H1 (cell line): Measurements from ENCODE around the gene GNAI2. TPM values are rescaled to one million over a fixed set of nuclear protein-coding genes. Genes with fewer than 3 reads are reported as not detected.
A peak's percentile ranks its signal among the peaks of the same experiment; 100 is the strongest.

Experiments
- CTCF ChIA-PET: fragments of 300-600 bp; sonication (Branson Sonifier 250); formaldehyde crosslinking; loops from one replicate; lab custom pipeline; 2021; ENCODE audit not compliant: partially characterized antibody; lab: Charles Lee
- POLR2A ChIA-PET: fragments of 300-600 bp; sonication (Branson Sonifier 250); formaldehyde crosslinking; loops from one replicate; lab custom pipeline; 2021; ENCODE audit warnings: inconsistent platforms; ENCODE audit not compliant: partially characterized antibody; lab: Charles Lee
- DNase-seq, 2 experiments: peaks; one replicate each; pipeline versions ENCODE4 v3.0.0 to v3.0.0-alpha.2; 2010 to 2022; ENCODE audit warnings: low spot score in 2 of 2, low read depth in 1 of 2, mixed read lengths in 1 of 2
- FAIRE-seq: peaks from 2 replicates; lab custom pipeline; 2011; peaks lifted over from hg19 to GRCh38; lab: Jason Lieb, UNC
- H2AFZ ChIP-seq: 2 replicates; pipeline ENCODE4 v1.8.1; 2012; ENCODE audit warnings: low read length, inconsistent platforms
- H2AK5ac ChIP-seq: 2 replicates; pipeline ENCODE4 v1.6.1; 2013; ENCODE audit warnings: low read depth, low read length
- H2BK120ac ChIP-seq: replicated peaks from 2 replicates; pipeline ENCODE3; 2013; ENCODE audit warnings: low read depth, low read length, inconsistent platforms
- H2BK12ac ChIP-seq: 2 replicates; pipeline ENCODE4 v1.6.1; 2013; ENCODE audit warnings: low read depth, low read length
- H2BK15ac ChIP-seq: 2 replicates; pipeline ENCODE4 v1.6.1; 2013; ENCODE audit warnings: low read length
- H2BK20ac ChIP-seq: 2 replicates; pipeline ENCODE4 v1.6.1; 2013; ENCODE audit warnings: low read length
- H2BK5ac ChIP-seq: 2 replicates; pipeline ENCODE4 v1.6.1; 2013; ENCODE audit warnings: low read depth, low read length
- H3K14ac ChIP-seq: 2 replicates; pipeline ENCODE4 v1.6.1; 2013; ENCODE audit warnings: inconsistent platforms; ENCODE audit not compliant: insufficient read length
- H3K18ac ChIP-seq: 2 replicates; pipeline ENCODE4 v1.6.1; 2013; ENCODE audit warnings: low read length; ENCODE audit errors: extremely low read depth
- H3K23ac ChIP-seq: 2 replicates; pipeline ENCODE4 v1.6.1; 2013; ENCODE audit warnings: inconsistent platforms; ENCODE audit not compliant: insufficient read length
- H3K23me2 ChIP-seq: 2 replicates; pipeline ENCODE4 v1.6.1; 2013; ENCODE audit warnings: low read depth, low read length
- H3K27ac ChIP-seq: 2 replicates; pipeline ENCODE4 v1.6.1; 2011; ENCODE audit warnings: low read depth, low read length, inconsistent platforms
- H3K27me3 ChIP-seq, 4 experiments: replicated peaks in 1 of 4; 1 replicate in 1 of 4; 2 replicates in 3 of 4; pipeline versions ENCODE4 v1.6.1 to v1.8.1; 2011 to 2013; ENCODE audit warnings: low read length in 3 of 4, mild to moderate bottlenecking in 3 of 4, inconsistent platforms in 2 of 4, mixed read lengths in 2 of 4, moderate library complexity in 1 of 4; ENCODE audit not compliant: control insufficient read depth in 3 of 4, insufficient read depth in 3 of 4; ENCODE audit errors: extremely low read depth in 1 of 4
- H3K36me3 ChIP-seq, 4 experiments: 2 replicates each; pipeline versions ENCODE4 v1.6.1 to v1.8.1; 2011 to 2013; ENCODE audit warnings: mild to moderate bottlenecking in 4 of 4, low read length in 3 of 4, moderate library complexity in 2 of 4, control low read depth in 1 of 4, inconsistent platforms in 1 of 4; ENCODE audit not compliant: insufficient read depth in 4 of 4, control insufficient read depth in 2 of 4
- H3K4ac ChIP-seq: replicated peaks from 2 replicates; pipeline ENCODE3; 2013; ENCODE audit warnings: low read length, low read depth, mixed read lengths, inconsistent platforms; ENCODE audit not compliant: insufficient read length
- H3K4me1 ChIP-seq, 4 experiments: replicated peaks in 1 of 4; 1 replicate in 1 of 4; 2 replicates in 3 of 4; pipeline versions ENCODE4 v1.6.1 to v1.8.1; 2011 to 2013; ENCODE audit warnings: low read length in 3 of 4, inconsistent platforms in 2 of 4, mixed read lengths in 1 of 4; ENCODE audit not compliant: insufficient read depth in 4 of 4, control insufficient read depth in 3 of 4
- H3K4me2 ChIP-seq, 2 experiments: 2 replicates each; pipeline versions ENCODE4 v1.6.1 to v1.8.1; 2011 to 2013; ENCODE audit warnings: low read depth in 2 of 2, low read length in 2 of 2, control low read depth in 1 of 2, inconsistent platforms in 1 of 2, mild to moderate bottlenecking in 1 of 2; ENCODE audit not compliant: insufficient read depth in 1 of 2
- H3K4me3 ChIP-seq, 4 experiments: fragments of 200-600, 300-600 bp in 1 of 4; sonication (generic), shearing (Covaris generic), sonication (Bioruptor Twin) in 1 of 4; 2 replicates each; pipeline versions ENCODE4 v1.5.1 to v1.8.1; 2011 to 2016; ENCODE audit warnings: low read length in 4 of 4, low read depth in 3 of 4, control low read depth in 2 of 4, inconsistent platforms in 2 of 4, mild to moderate bottlenecking in 2 of 4, mixed read lengths in 1 of 4, moderate library complexity in 1 of 4; ENCODE audit not compliant: insufficient read depth in 2 of 4; ENCODE audit errors: extremely low read depth in 1 of 4
- H3K56ac ChIP-seq: replicated peaks from 2 replicates; pipeline ENCODE3; 2013; ENCODE audit warnings: low read depth, mild to moderate bottlenecking, mixed read lengths, low read length, inconsistent platforms; ENCODE audit not compliant: insufficient read length
- H3K79me1 ChIP-seq: 2 replicates; pipeline ENCODE4 v1.6.1; 2013; ENCODE audit warnings: low read depth, low read length, control low read depth
- H3K79me2 ChIP-seq, 2 experiments: 2 replicates each; pipeline versions ENCODE4 v1.6.1 to v1.8.1; 2012 to 2013; ENCODE audit warnings: low read length in 2 of 2, mild to moderate bottlenecking in 2 of 2, inconsistent platforms in 1 of 2; ENCODE audit not compliant: insufficient read depth in 2 of 2, control insufficient read depth in 1 of 2
- H3K9ac ChIP-seq, 4 experiments: replicated peaks in 1 of 4; 1 replicate in 1 of 4; 2 replicates in 3 of 4; pipeline versions ENCODE4 v1.6.1 to v1.8.1; 2011 to 2013; ENCODE audit warnings: low read depth in 3 of 4, low read length in 3 of 4, control low read depth in 2 of 4, mild to moderate bottlenecking in 2 of 4, moderate library complexity in 2 of 4, inconsistent platforms in 1 of 4; ENCODE audit errors: extremely low read depth in 1 of 4
- H3K9me3 ChIP-seq, 2 experiments: 2 replicates each; pipeline versions ENCODE4 v1.6.1 to v1.8.1; 2012 to 2013; ENCODE audit warnings: mild to moderate bottlenecking in 2 of 2, moderate library complexity in 2 of 2, control low read depth in 1 of 2, inconsistent platforms in 1 of 2, low read depth in 1 of 2, low read length in 1 of 2, mixed read lengths in 1 of 2; ENCODE audit not compliant: insufficient read depth in 2 of 2
- H4K20me1 ChIP-seq, 2 experiments: replicated peaks in 1 of 2; 2 replicates each; pipeline versions ENCODE3 to v1.8.1; 2011 to 2013; ENCODE audit warnings: inconsistent platforms in 2 of 2, low read length in 2 of 2, mild to moderate bottlenecking in 1 of 2; ENCODE audit not compliant: insufficient read depth in 2 of 2, control insufficient read depth in 1 of 2
- H4K5ac ChIP-seq: 2 replicates; pipeline ENCODE4 v1.6.1; 2013; ENCODE audit warnings: low read length, low read depth, mixed read lengths, inconsistent platforms; ENCODE audit not compliant: insufficient read length
- H4K8ac ChIP-seq: 2 replicates; pipeline ENCODE4 v1.8.0; 2013; ENCODE audit warnings: mild to moderate bottlenecking, moderate library complexity, low read length, inconsistent platforms; ENCODE audit not compliant: insufficient read depth; ENCODE audit errors: extremely low read depth
- H4K91ac ChIP-seq: replicated peaks from 2 replicates; pipeline ENCODE3; 2013; ENCODE audit warnings: low read length, mixed read lengths, inconsistent platforms; ENCODE audit not compliant: insufficient read length
- EGR1 ChIP-seq: IDR thresholded peaks from 2 replicates; pipeline ENCODE4 v1.6.1; 2011; ENCODE audit warnings: low read depth, low read length, borderline replicate concordance
- RBBP5 ChIP-seq: IDR thresholded peaks from 2 replicates; pipeline ENCODE4 v1.7.1; 2012; ENCODE audit warnings: low read depth, mild to moderate bottlenecking, inconsistent platforms, low read length, moderate library complexity, borderline replicate concordance
- RFX5 ChIP-seq: IDR thresholded peaks from 2 replicates; pipeline ENCODE4 v1.6.1; 2011; ENCODE audit warnings: low read depth, low read length, improper control_type of control experiment, borderline replicate concordance
- SIN3A ChIP-seq, 2 experiments: IDR thresholded peaks in 1 of 2; conservative IDR thresholded peaks in 1 of 2; 2 replicates each; pipeline ENCODE4 v1.6.1; 2011 to 2012; ENCODE audit warnings: low read length in 2 of 2, improper control_type of control experiment in 1 of 2, low read depth in 1 of 2, mild to moderate bottlenecking in 1 of 2
- SRF ChIP-seq: IDR thresholded peaks from 2 replicates; pipeline ENCODE4 v1.6.1; 2011; ENCODE audit warnings: mild to moderate bottlenecking, low read depth, low read length, moderate library complexity
- TCF12 ChIP-seq: IDR thresholded peaks from 2 replicates; pipeline ENCODE4 v1.6.1; 2011; ENCODE audit warnings: low read depth, mild to moderate bottlenecking, low read length
- WGBS, 2 experiments: shearing (Covaris generic) in 1 of 2; methylation state at CpG; one replicate each; pipeline versions ENCODE4 v1.1.6 to v1.1.7; 2013 to 2015; ENCODE audit warnings: low lambda C conversion rate in 2 of 2, mixed read lengths in 2 of 2, inconsistent platforms in 1 of 2, low coverage in 1 of 2, missing lambda C conversion rate in 1 of 2; ENCODE audit not compliant: insufficient replicate concordance in 2 of 2, insufficient coverage in 1 of 2, insufficient read length in 1 of 2; ENCODE audit errors: extremely low coverage in 1 of 2, missing lambda C conversion rate in 1 of 2; 5-methylcytosine and 5-hydroxymethylcytosine counted together
- polyA plus RNA-seq, 7 experiments: library from polyadenylated mRNA; depleted of rRNA in 3 of 7; stranded (reverse) in 5 of 7; unstranded in 2 of 7; fragments of >200 nt in 5 of 7; fragments of 200-250 nt in 2 of 7; gene quantifications; 1 replicate in 5 of 7; 2 replicates in 1 of 7; 4 replicates in 1 of 7; pipeline versions ENCODE4 v1.2.1 to v1.2.3, GENCODE V29; 2011 to 2013; ENCODE audit warnings: missing spikeins in 2 of 7, mixed read lengths in 2 of 7
- total RNA-seq: library from RNA; stranded (reverse); fragmentation: NEBNext Ultra II Directional; extraction: Animal tissue kit (Norgen Biotek cat#: 25700); gene quantifications from 2 replicates; pipeline ENCODE4 v1.2.1, GENCODE V29; 2021

Gene GNAI2
- total and polyA plus RNA-seq, 2 of the 8 experiments (the other 6 are each of a cell fraction or from before 2014, with no cell fraction given) = 168 to 539 TPM

DNA sequence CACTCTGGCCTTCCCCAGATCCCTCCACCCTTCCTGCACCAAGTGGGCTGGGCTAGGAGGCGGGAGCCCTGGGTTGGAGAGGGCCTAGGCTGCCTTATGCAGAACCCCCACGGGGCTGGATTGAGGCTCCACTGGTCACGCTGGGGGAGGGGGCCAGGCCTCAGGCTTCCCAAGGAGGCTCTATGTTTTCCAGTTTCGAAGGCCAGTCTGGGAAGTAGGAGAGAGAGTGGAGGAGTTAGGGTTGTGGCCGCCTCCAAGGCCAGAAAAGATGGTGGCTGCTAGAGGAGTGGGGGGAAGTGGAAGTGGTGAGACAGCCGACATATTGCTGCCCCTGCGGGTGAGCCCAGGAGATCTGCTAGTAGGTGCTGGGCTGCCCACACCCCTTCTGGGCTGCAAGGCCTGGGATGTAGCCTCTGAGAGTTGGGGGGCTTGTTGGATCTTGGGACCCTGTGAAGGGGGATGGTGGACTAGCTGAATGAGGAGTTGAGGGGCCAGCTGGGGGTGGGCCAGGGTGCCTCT is 1.2 kb downstream of the GNAI2 start:
- ChIA-PET POLR2A (interaction anchor here (0.7 to 4.1 kb wide), 8 partner anchors 9 to 1467 kb away, joined by 3 to 33 read pairs (median 4); no protein-coding TSS in a partner anchor), CTCF (interaction anchor here (0.6 to 53.5 kb wide), 4 partner anchors 16 to 118 kb away, joined by 6 to 2149 read pairs (median 1135); partner anchors contain the start of genes GNAI2, GNAT1, LSMEM2 and SEMA3B)
- Histone ChIP-seq H2BK20ac (no peak overlapping the region), H3K27ac (peak overlapping the region; percentile 28; the same call in 1 of the 2 replicates), H3K9ac (peak overlapping the region in 3 of 4 experiments; percentile 0 to 76 (median 72); a peak in 5 of 7 replicates), H3K9me3 (no peaks in the 10 kb centered on the region), H3K79me2 (peaks cover 18 to 58% of the 10 kb centered on the region in 2 experiments), H2BK15ac (0 out of 2 replicates have a peak overlapping the region, but pooled peaks have one; percentile 46), H3K23me2 (peaks cover 21% of the 10 kb centered on the region; the same call in 1 of the 2 replicates), H4K91ac (peak overlapping the region; percentile 78), H3K56ac (peak overlapping the region; percentile 24), H3K23ac (no peak overlapping the region), H3K4me3 (peak overlapping the region; percentile 86 to 93 (median 90)), H4K5ac (peak overlapping the region; percentile 56), H3K27me3 (no peaks in the 10 kb centered on the region; a peak in 1 of 7 replicates), H3K4me1 (peaks cover 6 to 51% (median 47%) of the 10 kb centered on the region in 4 experiments), H3K79me1 (peaks cover 11% of the 10 kb centered on the region), H4K20me1 (peaks cover 13 to 41% of the 10 kb centered on the region in 2 experiments), H2AK5ac (no peak overlapping the region), H3K18ac (peak overlapping the region; percentile 93), H2BK120ac (no peak overlapping the region), H3K36me3 (no peaks in the 10 kb centered on the region), H4K8ac (no peak overlapping the region; the same call in none of the 2 replicates), H2BK5ac (peak overlapping the region; percentile 92; the same call in 1 of the 2 replicates), H2BK12ac (no peak overlapping the region), H3K4me2 (peak overlapping the region; percentile 82 to 96), H2AFZ (no peak overlapping the region), H3K14ac (no peak overlapping the region), H3K4ac (peak overlapping the region; percentile 57)
- DNase-seq (peak in 1 of 2 experiments; percentile 60), FAIRE-seq (no peak)
- 31% methylated on average over 7 of the region's 7 CpGs; no CpG with 5 or more reads in 1 of the 2 experiments for WGBS, 2 experiments
- TF ChIP-seq RBBP5 (no peak), RFX5 (no peak), SRF (no peak), EGR1 (no peak), SIN3A (conservative IDR thresholded peaks at IDR 0.05 in 1 of 2, IDR thresholded peaks at IDR 0.05 in 1 of 2; ENCODE audit: low read depth in 1 of 2, low read length in 2 of 2) (no peak), TCF12 (no peak)
